PC-9 (cell line): Measurements from ENCODE around the gene STK39.

Experiments
- CTCF ChIP-seq: fragments of 200-600 bp; sonication (generic); conservative IDR thresholded peaks from 2 replicates; pipeline ENCODE4 v1.6.1; 2017; ENCODE audit warnings: mixed run types, antibody characterized with exemption, mild to moderate bottlenecking, moderate library complexity
- EZH2 ChIP-seq: fragments of 200-600 bp; sonication (generic); IDR thresholded peaks from 2 replicates; pipeline ENCODE4 v1.8.0; 2017; ENCODE audit warnings: antibody characterized with exemption, low read depth

DNA sequence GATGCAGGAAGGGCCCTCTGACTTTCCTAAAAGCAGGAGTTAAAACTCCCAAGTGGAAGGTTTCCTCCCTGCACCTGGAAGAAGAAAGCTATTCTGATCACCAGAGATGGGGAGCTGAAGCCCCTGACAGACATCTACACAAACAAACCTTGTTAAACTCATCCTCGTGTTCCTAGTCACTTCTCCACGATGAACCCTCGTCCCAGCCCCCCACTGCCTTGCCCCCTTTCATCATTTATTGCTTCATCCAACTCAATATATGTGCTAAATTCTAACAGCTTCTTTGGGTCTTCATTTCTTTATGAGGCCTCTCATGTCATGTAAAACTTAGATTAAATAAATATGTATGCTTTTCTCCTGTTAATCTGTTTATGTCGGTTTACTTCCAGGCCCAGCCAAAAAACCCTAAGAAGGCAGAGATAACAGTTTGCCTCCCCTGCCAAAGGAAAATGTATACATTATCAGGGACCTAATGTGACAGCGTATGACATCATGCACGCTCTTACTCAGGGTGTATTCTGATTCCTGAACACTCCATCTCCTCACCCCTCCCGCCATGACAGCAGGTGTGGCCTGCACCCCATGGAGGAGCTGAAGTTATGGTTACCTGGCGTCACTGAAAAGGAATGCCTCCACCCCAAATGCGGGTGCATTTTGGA, 287.2 kb downstream of the STK39 start:
- TF ChIP-seq EZH2 (no peak), CTCF (no peak)
